ENCODE measurements around the gene ADGRB3. TPM values are rescaled to one million over a fixed set of nuclear protein-coding genes. Genes with fewer than 3 reads are reported as not detected.
A peak's percentile ranks its signal among the peaks of the same experiment; 100 is the strongest.

Gene ADGRB3
- total and polyA plus RNA-seq, 2 experiments from 2014 or later: not detected

- Histone ChIP-seq H3F3A (ENCODE audit: insufficient read depth) (no peaks in the 10 kb centered on the region), H2AFZ (no peak overlapping the region), H3K9me3 (ENCODE audit: low read depth) (no peaks in the 10 kb centered on the region), H3K36me3 (ENCODE audit: low read depth) (no peaks in the 10 kb centered on the region), H3K27me3 (replicated peaks; ENCODE audit: insufficient read depth) (no peaks in the 10 kb centered on the region), H4K20me1 (ENCODE audit: insufficient read depth) (no peaks in the 10 kb centered on the region), H3K4me1 (ENCODE audit: insufficient read depth) (no peaks in the 10 kb centered on the region), H3K9me2 (ENCODE audit: insufficient read depth) (no peaks in the 10 kb centered on the region), H3K4me2 (ENCODE audit: unreplicated experiment) (no peak overlapping the region), H3K79me2 (ENCODE audit: insufficient read depth) (no peaks in the 10 kb centered on the region), H3K4me3 (no peak overlapping the region), H3K27ac (no peak overlapping the region), H3K9ac (no peak overlapping the region)
- 79% methylated on average over 5 of the region's 5 CpGs for WGBS, 2 experiments (ENCODE audit: low coverage in 1 of 2, low lambda C conversion rate in 2 of 2, missing lambda C conversion rate in 2 of 2)
- in situ Hi-C loops (cut with MboI): no loop called here
- TF ChIP-seq EZH2 (IDR thresholded peaks at IDR 0.05; ENCODE audit: insufficient read depth, poor library complexity, severe bottlenecking) (no peak), EZH2phosphoT487 (IDR thresholded peaks at IDR 0.05; ENCODE audit: insufficient read depth, low read depth) (no peak)
- DNase-seq: no peak
Observed at GRCh38 chr6:68947721-68948120, 312.6 kb downstream of the ADGRB3 start.

DNA sequence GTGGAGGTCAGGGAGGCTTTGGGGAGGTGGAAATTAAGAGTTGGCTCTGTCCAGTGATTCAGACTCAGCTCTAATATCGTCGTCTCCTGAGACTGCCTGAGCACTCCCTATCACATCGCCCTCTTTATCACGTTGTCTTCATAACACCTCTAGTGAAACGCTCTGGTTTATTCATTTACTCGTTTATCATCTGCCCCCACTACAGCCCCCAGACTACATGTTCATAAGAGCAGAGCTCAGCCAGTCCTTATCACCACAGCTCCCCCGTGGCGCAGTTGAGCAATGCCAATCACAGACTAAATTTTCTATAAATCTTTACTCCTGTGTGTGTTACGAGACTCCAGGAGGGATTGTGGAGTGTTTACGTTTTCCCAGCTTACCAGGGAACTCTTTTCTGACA lies 316.2 kb downstream of the ADGRB3 start:
- H3K27me3 ChIP-seq (replicated peaks; ENCODE audit: insufficient read depth): no peaks in the 10 kb centered on the region
- no peak overlapping the region for H3K4me3 ChIP-seq
- H3K36me3 ChIP-seq (ENCODE audit: low read depth): no peaks in the 10 kb centered on the region
- no peak for DNase-seq
- H3F3A ChIP-seq (ENCODE audit: insufficient read depth): no peaks in the 10 kb centered on the region
- H3K9me3 ChIP-seq (ENCODE audit: low read depth): no peaks in the 10 kb centered on the region
- in situ Hi-C loops (cut with MboI): no loop called here
- TF ChIP-seq EZH2 (IDR thresholded peaks at IDR 0.05; ENCODE audit: insufficient read depth, poor library complexity, severe bottlenecking) (no peak), EZH2phosphoT487 (IDR thresholded peaks at IDR 0.05; ENCODE audit: insufficient read depth, low read depth) (no peak)
- H3K79me2 ChIP-seq (ENCODE audit: insufficient read depth): no peaks in the 10 kb centered on the region
- H3K4me1 ChIP-seq (ENCODE audit: insufficient read depth): no peaks in the 10 kb centered on the region
- H2AFZ ChIP-seq: no peak overlapping the region
- no peaks in the 10 kb centered on the region for H4K20me1 ChIP-seq (ENCODE audit: insufficient read depth)
- no peak overlapping the region for H3K27ac ChIP-seq
- no peaks in the 10 kb centered on the region for H3K9me2 ChIP-seq (ENCODE audit: insufficient read depth)
- WGBS, 2 experiments (ENCODE audit: low coverage in 1 of 2, low lambda C conversion rate in 2 of 2, missing lambda C conversion rate in 2 of 2): 49 to 51% methylated on average over 10 of the region's 10 CpGs
- H3K4me2 ChIP-seq (ENCODE audit: unreplicated experiment): no peak overlapping the region
- H3K9ac ChIP-seq: no peak overlapping the region

DNA sequence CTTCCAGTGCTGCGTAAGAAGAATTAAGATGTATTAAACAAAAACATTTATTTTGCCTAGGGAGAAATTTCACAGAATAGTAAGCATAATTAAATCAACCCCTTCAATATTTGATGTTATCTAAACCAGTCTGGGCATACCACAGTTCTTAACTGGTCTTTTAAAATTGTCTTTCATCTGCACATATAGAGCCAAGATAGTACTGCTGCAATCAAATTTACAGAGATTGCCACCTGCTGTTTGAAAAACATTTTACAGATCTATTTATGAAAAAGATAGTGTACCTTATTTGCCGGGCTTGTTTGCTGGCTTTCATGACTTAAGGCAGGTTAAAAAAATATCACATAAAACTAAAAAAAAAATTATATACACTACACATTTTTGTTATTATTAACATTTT lies 323.2 kb downstream of the ADGRB3 start:
- WGBS, 2 experiments (ENCODE audit: low coverage in 1 of 2, low lambda C conversion rate in 2 of 2, missing lambda C conversion rate in 2 of 2): 33 to 39% methylated on average over 2 of the region's 2 CpGs
- no peaks in the 10 kb centered on the region for H3K27me3 ChIP-seq (replicated peaks; ENCODE audit: insufficient read depth)
- no peak overlapping the region for H3K9ac ChIP-seq
- H4K20me1 ChIP-seq (ENCODE audit: insufficient read depth): no peaks in the 10 kb centered on the region
- H3K4me1 ChIP-seq (ENCODE audit: insufficient read depth): no peaks in the 10 kb centered on the region
- H3K4me2 ChIP-seq (ENCODE audit: unreplicated experiment): no peak overlapping the region
- in situ Hi-C loops (cut with MboI): no loop called here
- TF ChIP-seq EZH2 (IDR thresholded peaks at IDR 0.05; ENCODE audit: insufficient read depth, poor library complexity, severe bottlenecking) (no peak), EZH2phosphoT487 (IDR thresholded peaks at IDR 0.05; ENCODE audit: insufficient read depth, low read depth) (no peak)
- no peak overlapping the region for H3K27ac ChIP-seq
- no peaks in the 10 kb centered on the region for H3K9me3 ChIP-seq (ENCODE audit: low read depth)
- no peaks in the 10 kb centered on the region for H3K79me2 ChIP-seq (ENCODE audit: insufficient read depth)
- no peaks in the 10 kb centered on the region for H3F3A ChIP-seq (ENCODE audit: insufficient read depth)
- no peaks in the 10 kb centered on the region for H3K36me3 ChIP-seq (ENCODE audit: low read depth)
- no peak overlapping the region for H2AFZ ChIP-seq
- no peak overlapping the region for H3K4me3 ChIP-seq
- H3K9me2 ChIP-seq (ENCODE audit: insufficient read depth): no peaks in the 10 kb centered on the region
- DNase-seq: peak; percentile 14

- peak overlapping the region; percentile 5; the same call in 1 of the 2 replicates for H2AFZ ChIP-seq
- peak; percentile 81 for DNase-seq
- no peak overlapping the region for H3K4me3 ChIP-seq
- H3K4me2 ChIP-seq (ENCODE audit: unreplicated experiment): no peak overlapping the region
- H3K9me3 ChIP-seq (ENCODE audit: low read depth): no peaks in the 10 kb centered on the region
- H3F3A ChIP-seq (ENCODE audit: insufficient read depth): no peaks in the 10 kb centered on the region
- no peaks in the 10 kb centered on the region for H3K4me1 ChIP-seq (ENCODE audit: insufficient read depth)
- H3K27ac ChIP-seq: no peak overlapping the region
- in situ Hi-C loops (cut with MboI): no loop called here
- TF ChIP-seq EZH2phosphoT487 (IDR thresholded peaks at IDR 0.05; ENCODE audit: insufficient read depth, low read depth) (no peak), EZH2 (IDR thresholded peaks at IDR 0.05; ENCODE audit: insufficient read depth, poor library complexity, severe bottlenecking) (no peak)
- H4K20me1 ChIP-seq (ENCODE audit: insufficient read depth): no peaks in the 10 kb centered on the region
- H3K36me3 ChIP-seq (ENCODE audit: low read depth): no peaks in the 10 kb centered on the region
- no peaks in the 10 kb centered on the region for H3K79me2 ChIP-seq (ENCODE audit: insufficient read depth)
- 25 to 31% methylated on average over 11 of the region's 11 CpGs for WGBS, 2 experiments (ENCODE audit: low coverage in 1 of 2, low lambda C conversion rate in 2 of 2, missing lambda C conversion rate in 2 of 2)
- H3K27me3 ChIP-seq (replicated peaks; ENCODE audit: insufficient read depth): peaks cover 6% of the 10 kb centered on the region; the same call in 1 of the 2 replicates
- no peak overlapping the region for H3K9ac ChIP-seq
- no peaks in the 10 kb centered on the region for H3K9me2 ChIP-seq (ENCODE audit: insufficient read depth)
Observed at GRCh38 chr6:68967549-68968300, 332.6 kb downstream of the ADGRB3 start.
